Activated T-cell treated with anti-CD3 and anti-CD28 coated beads, Interleukin-2, amount 50 U/mL, for 1 hour (primary cell): ENCODE data around the gene PRAMEF5.
"Not testable (repeated sequence)": the region's sequence is repeated elsewhere in the genome, so short reads cannot be mapped to it uniquely, and the experiment has no call there.

Experiments
- DNase-seq: peaks from one replicate; pipeline ENCODE4 v3.0.0-alpha.2; 2020

The PRAMEF5 gene

GRCh38 chr1:13279617-13280016 lies 25.6 kb downstream of the PRAMEF5 start:
- not testable (repeated sequence) for DNase-seq

GRCh38 chr1:13285037-13285436 lies 31.0 kb downstream of the PRAMEF5 start, which contains the start of gene PRAMEF8:
PRAMEF8 (minus strand) TSS chr1:13285137; CDS start chr1:13284091, 1,046 bp downstream.
- not testable (repeated sequence) for DNase-seq

DNA sequence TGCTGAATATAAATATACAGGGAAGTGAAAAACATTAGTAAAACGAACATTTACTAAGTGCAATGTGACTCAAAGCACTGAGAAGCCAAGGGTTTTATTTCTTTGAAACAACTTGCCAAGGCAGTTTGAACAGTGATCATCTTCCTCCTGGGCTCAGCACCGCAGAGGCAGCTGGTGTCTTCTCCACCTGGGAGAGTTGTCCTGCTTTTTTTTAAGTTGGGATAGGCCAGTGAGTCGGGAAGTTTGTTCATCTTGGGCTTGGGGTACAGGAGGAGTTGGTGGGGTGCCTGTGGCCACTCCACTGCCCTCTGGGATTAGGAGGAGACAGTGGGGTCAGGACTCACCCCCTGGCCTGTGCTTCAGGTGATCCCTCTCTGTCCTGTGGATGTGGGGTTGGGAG lies 35.0 kb downstream of the PRAMEF5 start:
- DNase-seq = not testable (repeated sequence)

- not testable (repeated sequence) for DNase-seq
Measured at GRCh38 chr1:13297216-13297931, 43.4 kb downstream of the PRAMEF5 start.

DNA sequence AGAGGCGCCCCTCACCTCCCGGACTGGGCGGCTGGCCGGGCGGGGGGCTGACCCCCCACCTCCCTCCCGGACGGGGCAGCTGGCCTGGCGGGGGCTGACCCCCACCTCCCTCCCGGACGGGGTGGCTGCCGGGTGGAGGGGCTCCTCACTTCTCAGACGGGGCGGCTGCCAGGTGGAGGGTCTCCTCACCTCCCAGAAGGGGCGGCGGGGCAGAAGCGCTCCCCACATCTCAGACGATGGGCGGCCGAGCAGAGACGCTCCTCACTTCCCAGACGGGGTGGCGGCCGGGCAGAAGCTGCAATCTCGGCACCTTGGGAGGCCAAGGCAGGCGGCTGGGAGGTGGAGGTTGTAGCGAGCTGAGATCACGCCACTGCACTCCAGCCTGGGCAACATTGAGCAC lies 44.7 kb downstream of the PRAMEF5 start:
- not testable (repeated sequence) for DNase-seq

DNA sequence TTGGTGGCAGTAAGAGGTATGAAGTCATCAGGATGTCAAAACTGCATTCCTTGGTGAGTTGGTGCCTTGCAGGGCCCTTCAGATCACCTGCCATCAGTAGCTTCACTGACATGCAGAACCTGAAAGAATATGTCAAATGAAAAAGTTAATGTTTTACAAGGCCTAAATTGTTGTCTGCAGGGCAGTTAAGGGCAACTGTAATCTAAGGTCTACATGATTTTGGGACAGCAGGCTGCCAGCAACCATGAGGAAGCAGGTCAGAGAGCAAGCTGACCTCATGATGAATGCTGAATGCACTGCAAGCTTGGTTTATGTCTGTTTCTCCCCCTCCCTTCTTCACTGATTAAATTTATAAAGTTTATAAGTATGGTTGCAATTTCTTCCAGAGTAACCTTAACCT lies 48.2 kb downstream of the PRAMEF5 start:
- not testable (repeated sequence) for DNase-seq

GRCh38 chr1:13303239-13303638 lies 49.2 kb downstream of the PRAMEF5 start, which contains the start of gene PRAMEF33:
PRAMEF33 (plus strand) TSS chr1:13303539; CDS start chr1:13305955, 2,416 bp downstream.
- not testable (repeated sequence) for DNase-seq
